Activated T-cell treated with anti-CD3 and anti-CD28 coated beads, Interleukin-2, amount 50 U/mL, for 24 hours (primary cell): ENCODE data around the gene NTHL1.

Source experiments
- DNase-seq: peaks from one replicate; pipeline ENCODE4 v3.0.0-alpha.2; 2020
- H3K27ac Mint-ChIP-seq: 2 replicates; pipeline ENCODE4 v1.8.0; 2020; ENCODE audit warnings: mild to moderate bottlenecking, mixed read lengths
- H3K27me3 Mint-ChIP-seq: 2 replicates; pipeline ENCODE4 v1.8.0; 2020; ENCODE audit warnings: mixed read lengths
- H3K36me3 Mint-ChIP-seq: 2 replicates; pipeline ENCODE4 v1.8.0; 2020; ENCODE audit warnings: low read depth, mixed read lengths
- H3K4me1 Mint-ChIP-seq: 2 replicates; pipeline ENCODE4 v1.8.0; 2020; ENCODE audit warnings: low read depth, mixed read lengths
- H3K4me3 Mint-ChIP-seq: 2 replicates; pipeline ENCODE4 v1.8.0; 2020; ENCODE audit warnings: mild to moderate bottlenecking, moderate library complexity, mixed read lengths
- H3K9me3 Mint-ChIP-seq: 2 replicates; pipeline ENCODE4 v1.8.0; 2020; ENCODE audit warnings: mixed read lengths

Gene NTHL1

DNA sequence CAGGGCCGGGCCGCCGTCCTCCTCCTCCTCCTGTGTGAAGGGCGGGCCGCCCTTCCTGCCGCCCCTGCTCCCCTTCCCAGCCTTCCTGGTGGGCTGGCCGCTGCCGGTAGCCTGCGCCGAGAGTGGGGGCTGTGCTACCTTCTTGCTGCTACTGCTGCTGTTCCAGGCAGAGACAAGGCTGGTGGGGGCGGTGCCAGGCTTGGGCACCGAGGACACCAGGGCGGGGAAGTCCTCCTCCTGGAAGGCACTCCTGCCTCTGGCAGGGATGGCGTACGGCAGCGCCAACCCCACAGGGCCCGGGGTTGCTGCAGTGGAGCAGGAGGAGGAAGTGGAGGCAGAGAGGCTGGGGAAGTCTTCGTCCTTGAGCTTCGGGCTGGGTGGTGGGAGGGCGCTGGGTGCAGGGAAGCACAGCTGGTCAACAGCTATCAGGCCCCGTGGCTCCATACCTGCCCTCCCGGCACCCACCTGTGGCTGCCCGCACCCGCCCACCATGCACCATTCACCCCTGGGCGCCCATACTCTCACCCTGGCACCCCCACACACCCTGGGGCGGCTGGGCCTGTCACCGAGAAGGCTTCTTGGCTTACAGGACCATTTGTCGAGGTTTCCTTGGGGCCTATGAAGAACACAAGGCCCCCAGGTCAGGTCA, 47.6 kb downstream of the NTHL1 start:
- no peak for DNase-seq
- peaks cover 83% of the 10 kb centered on the region for H3K36me3 Mint-ChIP-seq
- H3K27ac Mint-ChIP-seq: no peak overlapping the region

GRCh38 chr16:1998852-1999801, 48.5 kb downstream of the NTHL1 start:
- Mint-ChIP-seq H3K4me3 (no peak overlapping the region), H3K4me1 (peaks cover 15% of the 10 kb centered on the region), H3K27ac (no peak overlapping the region), H3K9me3 (no peaks in the 10 kb centered on the region), H3K36me3 (peaks cover 76% of the 10 kb centered on the region), H3K27me3 (no peaks in the 10 kb centered on the region)
- no peak for DNase-seq

More for the DNA sequence above, 47.6 kb downstream of the NTHL1 start:
- Mint-ChIP-seq H3K27me3 (no peaks in the 10 kb centered on the region), H3K4me1 (peaks cover 22% of the 10 kb centered on the region), H3K9me3 (no peaks in the 10 kb centered on the region), H3K4me3 (no peak overlapping the region)

DNA sequence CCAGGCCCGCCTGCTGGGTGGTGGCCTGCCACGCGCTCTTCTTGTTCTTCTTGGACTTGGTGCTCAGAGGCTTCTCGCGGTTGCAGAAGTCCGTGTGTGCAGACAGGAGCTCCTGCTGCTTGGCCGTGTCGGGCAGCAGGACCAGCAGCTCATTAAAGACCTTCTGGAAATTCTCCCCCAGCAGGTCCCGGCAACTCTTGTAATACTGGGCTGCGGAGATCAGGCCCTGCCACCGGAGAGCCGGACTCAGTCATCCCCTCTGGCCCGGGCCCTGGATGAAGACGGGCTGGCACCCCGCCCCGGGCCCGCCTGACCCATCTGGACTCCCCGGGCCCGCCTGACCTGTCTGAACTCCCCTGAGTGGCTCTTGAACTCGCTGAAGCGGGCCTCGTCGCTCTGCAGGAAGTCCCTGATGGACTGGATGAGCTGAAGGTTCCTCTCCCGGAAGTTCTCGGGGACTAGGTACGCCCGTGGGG, 49.2 kb downstream of the NTHL1 start:
- H3K27me3 Mint-ChIP-seq: no peaks in the 10 kb centered on the region
- H3K4me3 Mint-ChIP-seq: no peak overlapping the region
- no peak for DNase-seq

GRCh38 chr16:1997494-1998359, 49.9 kb downstream of the NTHL1 start:
- H3K27ac Mint-ChIP-seq: peak overlapping the region; percentile 63
- H3K36me3 Mint-ChIP-seq: peaks cover 70% of the 10 kb centered on the region
- H3K9me3 Mint-ChIP-seq: peaks cover 2% of the 10 kb centered on the region
- peaks cover 21% of the 10 kb centered on the region for H3K4me1 Mint-ChIP-seq
- DNase-seq: no peak
- H3K4me3 Mint-ChIP-seq: no peak overlapping the region
- H3K27me3 Mint-ChIP-seq: no peaks in the 10 kb centered on the region

More for the DNA sequence above, 49.2 kb downstream of the NTHL1 start:
- Mint-ChIP-seq H3K9me3 (peaks cover under 1% of the 10 kb centered on the region), H3K36me3 (peaks cover 74% of the 10 kb centered on the region), H3K4me1 (peaks cover 19% of the 10 kb centered on the region), H3K27ac (peak overlapping the region; percentile 63)

- no peak for DNase-seq
- Mint-ChIP-seq H3K9me3 (peaks cover 2% of the 10 kb centered on the region), H3K27me3 (peaks cover 21% of the 10 kb centered on the region), H3K27ac (peak overlapping the region; percentile 51), H3K4me1 (peaks cover 37% of the 10 kb centered on the region), H3K36me3 (peaks cover 34% of the 10 kb centered on the region), H3K4me3 (no peak overlapping the region)
These were observed 53.9 kb downstream of the NTHL1 start for GRCh38 chr16:1993731-1994131.

- Mint-ChIP-seq H3K27me3 (peaks cover 28% of the 10 kb centered on the region), H3K36me3 (peaks cover 25% of the 10 kb centered on the region), H3K4me1 (peaks cover 36% of the 10 kb centered on the region), H3K9me3 (peaks cover 2% of the 10 kb centered on the region), H3K27ac (no peak overlapping the region), H3K4me3 (no peak overlapping the region)
- DNase-seq: no peak
These were observed 54.8 kb downstream of the NTHL1 start for GRCh38 chr16:1992704-1993317.

- H3K27ac Mint-ChIP-seq: peak overlapping the region; percentile 22
- peaks cover 18% of the 10 kb centered on the region for H3K36me3 Mint-ChIP-seq
- DNase-seq: peak; percentile 98
- H3K9me3 Mint-ChIP-seq: peaks cover 2% of the 10 kb centered on the region
- peaks cover 29% of the 10 kb centered on the region for H3K27me3 Mint-ChIP-seq
- peaks cover 33% of the 10 kb centered on the region for H3K4me1 Mint-ChIP-seq
- peak overlapping the region; percentile 33 for H3K4me3 Mint-ChIP-seq
These were observed 55.5 kb downstream of the NTHL1 start for GRCh38 chr16:1991948-1992703.

DNA sequence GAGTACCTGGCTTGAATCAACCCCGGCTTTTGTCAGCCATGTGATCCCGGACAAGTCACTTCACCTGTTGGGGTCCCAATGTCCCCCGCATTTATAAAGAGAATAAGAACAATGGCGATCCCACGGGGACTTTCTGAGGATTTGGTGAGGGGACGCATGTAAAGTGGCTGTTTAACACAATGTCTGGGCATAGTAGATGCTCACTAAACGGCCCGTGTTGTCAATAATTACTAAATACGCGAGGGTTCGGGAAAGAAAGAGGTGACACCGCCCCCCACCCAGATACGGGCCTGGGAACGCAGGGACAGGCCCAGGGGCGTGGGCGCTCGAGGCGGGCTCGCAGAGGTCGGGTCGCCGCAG, 56.1 kb downstream of the NTHL1 start:
- peaks cover 29% of the 10 kb centered on the region for H3K27me3 Mint-ChIP-seq
- H3K9me3 Mint-ChIP-seq: peaks cover 2% of the 10 kb centered on the region
- no peak for DNase-seq
- peak overlapping the region; percentile 63 for H3K4me3 Mint-ChIP-seq
- H3K27ac Mint-ChIP-seq: peak overlapping the region; percentile 76
- H3K4me1 Mint-ChIP-seq: peaks cover 30% of the 10 kb centered on the region
- peaks cover 18% of the 10 kb centered on the region for H3K36me3 Mint-ChIP-seq

DNA sequence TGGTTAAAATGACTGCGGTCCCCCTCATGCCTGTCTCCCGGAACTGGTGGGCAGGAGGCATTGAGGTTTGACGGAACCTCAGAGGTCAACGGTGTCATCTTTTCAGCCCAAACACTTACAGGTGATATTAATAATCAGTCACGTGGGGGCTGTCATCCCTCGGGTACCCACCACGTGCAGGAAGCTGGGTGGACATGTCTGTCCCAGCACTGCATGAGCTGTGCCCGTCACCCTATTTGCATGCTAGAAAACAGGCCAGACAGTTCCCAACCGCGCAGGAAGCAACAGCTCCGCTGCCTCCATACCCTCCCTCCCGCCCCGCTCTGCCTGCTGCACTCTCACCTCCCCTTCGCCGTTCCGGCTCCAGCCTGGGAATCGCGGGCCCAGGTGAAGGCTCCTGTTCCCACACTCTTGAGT, 56.5 kb downstream of the NTHL1 start:
- Mint-ChIP-seq H3K4me3 (peak overlapping the region; percentile 63), H3K4me1 (peaks cover 27% of the 10 kb centered on the region), H3K9me3 (peaks cover 2% of the 10 kb centered on the region), H3K36me3 (peaks cover 18% of the 10 kb centered on the region), H3K27me3 (peaks cover 29% of the 10 kb centered on the region), H3K27ac (peak overlapping the region; percentile 76)
- DNase-seq: peak; percentile 65

- Mint-ChIP-seq H3K27me3 (peaks cover 29% of the 10 kb centered on the region), H3K4me3 (peak overlapping the region; percentile 63), H3K9me3 (peaks cover 2% of the 10 kb centered on the region), H3K4me1 (peaks cover 27% of the 10 kb centered on the region), H3K27ac (peak overlapping the region; percentile 76), H3K36me3 (peaks cover 21% of the 10 kb centered on the region)
- peak; percentile 57 for DNase-seq
These were observed 57.1 kb downstream of the NTHL1 start for GRCh38 chr16:1990351-1991134.

DNA sequence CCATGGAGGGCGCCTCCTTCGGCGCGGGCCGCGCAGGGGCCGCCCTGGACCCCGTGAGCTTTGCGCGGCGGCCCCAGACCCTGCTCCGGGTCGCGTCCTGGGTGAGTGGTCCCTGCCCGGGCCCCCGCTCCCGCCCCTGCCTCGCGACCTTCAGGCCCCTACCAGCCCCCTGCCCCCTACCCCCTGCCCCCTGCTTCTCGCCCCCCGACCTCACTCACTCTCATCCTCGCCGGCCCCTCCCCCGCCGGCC, 57.6 kb downstream of the NTHL1 start:
- Mint-ChIP-seq H3K36me3 (peaks cover 21% of the 10 kb centered on the region), H3K9me3 (peaks cover 2% of the 10 kb centered on the region), H3K4me3 (no peak overlapping the region), H3K4me1 (peaks cover 33% of the 10 kb centered on the region), H3K27ac (no peak overlapping the region), H3K27me3 (peaks cover 29% of the 10 kb centered on the region)
- no peak for DNase-seq
